Astrocyte (in vitro differentiated cells and primary cell): ENCODE measurements around the gene NPIPB8.
"Not testable (repeated sequence)": the region's sequence is repeated elsewhere in the genome, so short reads cannot be mapped to it uniquely, and the experiment has no call there.

ENCODE experiments used
- EZH2 ChIP-seq: IDR thresholded peaks from 2 replicates; pipeline ENCODE4 v1.6.1; 2012; ENCODE audit warnings: mild to moderate bottlenecking, low read length, inconsistent platforms; ENCODE audit not compliant: insufficient read depth
- TF ChIP-seq, protein P1 (sequence below): IDR thresholded peaks from 2 replicates; pipeline ENCODE4 v1.5.1; 2011; ENCODE audit warnings: low read depth, mild to moderate bottlenecking, inconsistent platforms, low read length, moderate library complexity; ENCODE audit not compliant: insufficient read depth

DNA sequence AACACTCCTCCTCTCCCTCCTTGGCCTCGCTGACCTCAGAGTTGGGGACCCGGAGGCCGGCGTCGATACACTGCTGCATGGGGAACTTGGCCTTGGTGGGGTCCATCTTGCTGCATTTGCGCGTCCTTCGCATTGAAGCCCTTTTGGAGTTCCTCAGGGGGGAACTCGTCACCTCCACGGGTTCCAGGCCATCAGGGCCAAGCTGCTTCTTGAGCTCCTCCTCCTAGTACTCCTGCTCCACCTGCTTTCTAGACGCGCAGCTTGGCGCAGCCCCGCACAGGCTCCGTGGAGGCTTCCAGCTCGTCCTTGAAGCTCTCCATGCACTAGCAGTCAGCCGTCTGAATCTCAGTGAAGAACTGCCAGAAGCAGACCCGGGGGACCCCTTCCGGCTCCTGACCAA is 62.5 kb downstream of the NPIPB8 start:
- TF ChIP-seq, protein P1, sequence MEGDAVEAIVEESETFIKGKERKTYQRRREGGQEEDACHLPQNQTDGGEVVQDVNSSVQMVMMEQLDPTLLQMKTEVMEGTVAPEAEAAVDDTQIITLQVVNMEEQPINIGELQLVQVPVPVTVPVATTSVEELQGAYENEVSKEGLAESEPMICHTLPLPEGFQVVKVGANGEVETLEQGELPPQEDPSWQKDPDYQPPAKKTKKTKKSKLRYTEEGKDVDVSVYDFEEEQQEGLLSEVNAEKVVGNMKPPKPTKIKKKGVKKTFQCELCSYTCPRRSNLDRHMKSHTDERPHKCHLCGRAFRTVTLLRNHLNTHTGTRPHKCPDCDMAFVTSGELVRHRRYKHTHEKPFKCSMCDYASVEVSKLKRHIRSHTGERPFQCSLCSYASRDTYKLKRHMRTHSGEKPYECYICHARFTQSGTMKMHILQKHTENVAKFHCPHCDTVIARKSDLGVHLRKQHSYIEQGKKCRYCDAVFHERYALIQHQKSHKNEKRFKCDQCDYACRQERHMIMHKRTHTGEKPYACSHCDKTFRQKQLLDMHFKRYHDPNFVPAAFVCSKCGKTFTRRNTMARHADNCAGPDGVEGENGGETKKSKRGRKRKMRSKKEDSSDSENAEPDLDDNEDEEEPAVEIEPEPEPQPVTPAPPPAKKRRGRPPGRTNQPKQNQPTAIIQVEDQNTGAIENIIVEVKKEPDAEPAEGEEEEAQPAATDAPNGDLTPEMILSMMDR = not testable (repeated sequence)
- TF ChIP-seq EZH2 = not testable (repeated sequence)
